A549 (cell line): ENCODE results near the gene EIF4A2. TPM values are rescaled to one million over a fixed set of nuclear protein-coding genes. Genes with fewer than 3 reads are reported as not detected.
A peak's percentile ranks its signal among the peaks of the same experiment; 100 is the strongest.

Source experiments
- ATAC-seq, 2 experiments: fragments of 200-7000 bp in 1 of 2; fragments of >200 bp in 1 of 2; cut with Nextera tagmentation in 1 of 2; cut with Tn5 transposase in 1 of 2; 3 replicates each; pipeline versions ENCODE4 v1.8.0 to v1.9.1; 2018 to 2020; ENCODE audit warnings: mild to moderate bottlenecking in 1 of 2, moderate library complexity in 1 of 2
- CTCF ChIA-PET: fragments of 300-600 bp; sonication (Branson Sonifier 250); formaldehyde crosslinking; extraction: SDS; loops from one replicate; lab custom pipeline; 2021; ENCODE audit warnings: antibody characterized with exemption, inconsistent platforms; lab: Yijun Ruan, JAX
- POLR2A ChIA-PET: fragments of 350-600 bp; formaldehyde crosslinking; extraction: SDS; loops from one replicate; lab custom pipeline; 2021; ENCODE audit warnings: antibody characterized with exemption, inconsistent platforms; lab: Yijun Ruan, JAX
- DNase-seq, 2 experiments: peaks; one replicate each; pipeline versions ENCODE4 v3.0.0 to v3.0.0-alpha.2; 2011 to 2016; ENCODE audit warnings: low read depth in 1 of 2, low spot score in 1 of 2
- FAIRE-seq: peaks from 2 replicates; lab custom pipeline; 2011; peaks lifted over from hg19 to GRCh38; lab: Jason Lieb, UNC
- H3K27ac ChIP-seq, 2 experiments: fragments of >200 bp; sonication (Bioruptor Twin); formaldehyde crosslinking; 3 replicates each; pipeline ENCODE4 v1.5.1; 2016 to 2017
- H3K4me1 ChIP-seq: fragments of >200 bp; sonication (Bioruptor Twin); formaldehyde crosslinking; 3 replicates; pipeline ENCODE4 v1.6.1; 2016
- H3K4me2 ChIP-seq: fragments of >200 bp; sonication (Bioruptor Twin); formaldehyde crosslinking; 3 replicates; pipeline ENCODE4 v1.6.1; 2016
- H3K4me3 ChIP-seq: fragments of >200 bp; sonication (Bioruptor Twin); formaldehyde crosslinking; 3 replicates; pipeline ENCODE4 v1.5.1; 2016
- H3K9me3 ChIP-seq: fragments of >200 bp; sonication (Bioruptor Twin); formaldehyde crosslinking; 3 replicates; pipeline ENCODE4 v1.6.1; 2016
- BCL3 ChIP-seq: fragments of >200 bp; sonication (Bioruptor Twin); formaldehyde crosslinking; IDR thresholded peaks from 3 replicates; pipeline ENCODE4 v1.6.1; 2016
- BHLHE40 ChIP-seq: IDR thresholded peaks from 2 replicates; pipeline ENCODE4 v1.6.1; 2012; ENCODE audit warnings: low read depth, low read length, inconsistent platforms
- CBX2 ChIP-seq: fragments of 200-600 bp; sonication (generic); IDR thresholded peaks from 2 replicates; pipeline ENCODE4 v1.6.1; 2016; ENCODE audit warnings: low read depth, mild to moderate bottlenecking, borderline replicate concordance
- CBX8 ChIP-seq: fragments of 200-600 bp; sonication (generic); IDR thresholded peaks from 2 replicates; pipeline ENCODE4 v1.6.1; 2016
- CEBPB ChIP-seq, 2 experiments: fragments of >200 bp in 1 of 2; sonication (Bioruptor Twin) in 1 of 2; formaldehyde crosslinking in 1 of 2; IDR thresholded peaks; 2 replicates each; pipeline ENCODE4 v1.6.1; 2012 to 2016
- CHD4 ChIP-seq: fragments of 200-600 bp; sonication (generic); IDR thresholded peaks from 2 replicates; pipeline ENCODE4 v1.6.1; 2016; ENCODE audit warnings: antibody characterized with exemption, mild to moderate bottlenecking, borderline replicate concordance
- CTCF ChIP-seq: fragments of >200 bp; sonication (Bioruptor Twin); formaldehyde crosslinking; IDR thresholded peaks from 3 replicates; pipeline ENCODE4 v1.5.1; 2016
- EHF ChIP-seq: fragments of 250-450 bp; sonication (Bioruptor Pico); IDR thresholded peaks from 2 replicates; pipeline ENCODE4 v1.5.0; 2020; ENCODE audit warnings: mild to moderate bottlenecking
- EHMT2 ChIP-seq: fragments of 200-600 bp; sonication (generic); IDR thresholded peaks from 2 replicates; pipeline ENCODE4 v1.6.1; 2016; ENCODE audit warnings: antibody characterized with exemption, low read depth, mild to moderate bottlenecking, moderate library complexity
- EP300 ChIP-seq, 2 experiments: fragments of >200 bp; sonication (Bioruptor Twin); formaldehyde crosslinking; IDR thresholded peaks; 2 replicates in 1 of 2; 3 replicates in 1 of 2; pipeline ENCODE4 v1.6.1; 2016 to 2017
- FOXS1 ChIP-seq: fragments of 250-450 bp; sonication (Bioruptor Pico); IDR thresholded peaks from 2 replicates; pipeline ENCODE4 v1.5.0; 2020; ENCODE audit warnings: mild to moderate bottlenecking, moderate library complexity
- HDAC2 ChIP-seq: fragments of 200-600 bp; sonication (generic); IDR thresholded peaks from 2 replicates; pipeline ENCODE4 v1.6.1; 2016
- HES2 ChIP-seq: fragments of >200 bp; sonication (Bioruptor Twin); formaldehyde crosslinking; IDR thresholded peaks from 2 replicates; pipeline ENCODE4 v1.6.1; 2016
- HMGXB4 ChIP-seq: fragments of 250-450 bp; sonication (Bioruptor Pico); IDR thresholded peaks from 2 replicates; pipeline ENCODE4 v1.5.0; 2021; ENCODE audit warnings: mild to moderate bottlenecking, moderate library complexity, borderline replicate concordance
- HOXA7 ChIP-seq: fragments of 250-450 bp; sonication (Bioruptor Pico); IDR thresholded peaks from 2 replicates; pipeline ENCODE4 v1.5.0; 2020; ENCODE audit warnings: mild to moderate bottlenecking, moderate library complexity
- HOXB5 ChIP-seq: fragments of 250-450 bp; sonication (Bioruptor Pico); IDR thresholded peaks from 2 replicates; pipeline ENCODE4 v1.5.0; 2020; ENCODE audit warnings: mild to moderate bottlenecking, moderate library complexity
- KDM1A ChIP-seq: fragments of 200-600 bp; sonication (generic); IDR thresholded peaks from 2 replicates; pipeline ENCODE4 v1.6.1; 2016; ENCODE audit warnings: low read depth, mild to moderate bottlenecking
- KDM5A ChIP-seq: fragments of 200-600 bp; sonication (generic); IDR thresholded peaks from 2 replicates; pipeline ENCODE4 v1.6.1; 2016; ENCODE audit warnings: antibody characterized with exemption, mild to moderate bottlenecking
- MAFK ChIP-seq: fragments of 450-650 bp; IDR thresholded peaks from 2 replicates; pipeline ENCODE4 v1.6.1; 2014; ENCODE audit not compliant: partially characterized antibody
- MAX ChIP-seq: IDR thresholded peaks from 2 replicates; pipeline ENCODE4 v1.6.1; 2012
- MAZ ChIP-seq: fragments of 150-350 bp; IDR thresholded peaks from 2 replicates; pipeline ENCODE4 v1.6.1; 2014; ENCODE audit warnings: antibody characterized with exemption, low read depth, low read length, borderline replicate concordance
- MYC ChIP-seq: IDR thresholded peaks from 2 replicates; pipeline ENCODE4 v1.6.1; 2012; ENCODE audit warnings: mild to moderate bottlenecking, inconsistent platforms, low read length, improper control_type of control experiment, borderline replicate concordance
- NFE2L2 ChIP-seq: fragments of 150-350 bp; conservative IDR thresholded peaks from 2 replicates; pipeline ENCODE4 v1.6.1; 2014; ENCODE audit warnings: low read length
- POLR2A ChIP-seq: IDR thresholded peaks from 2 replicates; pipeline ENCODE4 v1.6.1; 2012; ENCODE audit warnings: mild to moderate bottlenecking, low read length
- POLR2AphosphoS2 ChIP-seq: conservative IDR thresholded peaks from 2 replicates; pipeline ENCODE4 v1.6.1; 2012; ENCODE audit warnings: low read length, improper control_type of control experiment, inconsistent platforms
- RARB ChIP-seq: fragments of 250-450 bp; sonication (Bioruptor Pico); IDR thresholded peaks from 2 replicates; pipeline ENCODE4 v1.8.0; 2021; ENCODE audit warnings: mild to moderate bottlenecking, moderate library complexity
- RFX5 ChIP-seq: fragments of 450-650 bp; IDR thresholded peaks from 2 replicates; pipeline ENCODE4 v1.7.1; 2014; ENCODE audit warnings: antibody characterized with exemption, mild to moderate bottlenecking, moderate library complexity
- RNF2 ChIP-seq: fragments of 200-600 bp; sonication (generic); IDR thresholded peaks from 2 replicates; pipeline ENCODE4 v1.6.1; 2016; ENCODE audit warnings: low read depth, mild to moderate bottlenecking, antibody characterized with exemption, moderate library complexity, borderline replicate concordance
- TFCP2L1 ChIP-seq: fragments of 250-450 bp; sonication (Bioruptor Pico); IDR thresholded peaks from 2 replicates; pipeline ENCODE4 v1.5.0; 2021; ENCODE audit warnings: mild to moderate bottlenecking
- USF2 ChIP-seq: fragments of 450-650 bp; IDR thresholded peaks from 2 replicates; pipeline ENCODE4 v1.6.1; 2014; ENCODE audit warnings: antibody characterized with exemption
- ZSCAN20 ChIP-seq: fragments of 250-450 bp; sonication (Bioruptor Pico); IDR thresholded peaks from 2 replicates; pipeline ENCODE4 v1.8.0; 2022; ENCODE audit warnings: mild to moderate bottlenecking, moderate library complexity
- WGBS: methylation state at CpG from one replicate; pipeline ENCODE4 v1.1.6; 2017; ENCODE audit errors: missing lambda C conversion rate; 5-methylcytosine and 5-hydroxymethylcytosine counted together
- polyA minus RNA-seq: library from RNA; depleted of rRNA, polyadenylated mRNA; stranded (reverse); fragments of >200 nt; gene quantifications from 2 replicates; pipeline ENCODE4 v1.2.3, GENCODE V29; 2011; rRNA and poly(A)+ RNA removed
- polyA plus RNA-seq, 4 experiments: library from polyadenylated mRNA; depleted of rRNA in 3 of 4; stranded (reverse); fragments of >200 nt; fragmentation: RNase III in 1 of 4; extraction: RNeasy Plus Mini Kit Qiagen cat#74134 plus additional on column Dnase treatment in 1 of 4; gene quantifications; 2 replicates in 3 of 4; 3 replicates in 1 of 4; pipeline ENCODE4 v1.2.3, GENCODE V29; 2011 to 2017

EIF4A2 gene
- polyA plus RNA-seq (2011; rRNA removed) = 337 and 493 TPM in 2 replicates
- 77.2 and 104 TPM in 2 replicates for polyA plus RNA-seq (2012; cell fraction: cytosol; rRNA removed)
- 94.0 and 159 TPM in 2 replicates for polyA plus RNA-seq (2012; cell fraction: nucleus; rRNA removed)
- 172 to 194 TPM (median 184 TPM) in 3 replicates for polyA plus RNA-seq (2017; fragmentation: RNase III; extraction: RNeasy Plus Mini Kit Qiagen cat#74134 plus additional on column Dnase treatment)
- polyA minus RNA-seq = 163 and 178 TPM in 2 replicates

- WGBS = under 1% methylated on average over 45 of the region's 60 CpGs
- no peak for FAIRE-seq
- CTCF ChIA-PET = interaction anchor here (1.0 to 2.1 kb wide), 3 partner anchors 60 to 840 kb away, joined by 5 to 7 read pairs (median 6); no protein-coding TSS in a partner anchor
- no peak for TF ChIP-seq CTCF
- TF ChIP-seq MYC = no peak
- no peak for TF ChIP-seq MAFK
- TF ChIP-seq EHMT2 = no peak
- TF ChIP-seq EHF (CRISPR knock-in tag) = no peak
- no peak for TF ChIP-seq KDM1A
- peak; percentile 96 for TF ChIP-seq POLR2A
- no peak for TF ChIP-seq TFCP2L1
- TF ChIP-seq BCL3 = peak; percentile 95; the same call in 2 of the 3 replicates
- TF ChIP-seq MAZ = no peak
- TF ChIP-seq HDAC2 = no peak
- no peak for TF ChIP-seq EP300 (IDR thresholded peaks at IDR 0.05)
- peak; percentile 52; the same call in 1 of the 2 replicates for TF ChIP-seq HMGXB4 (CRISPR knock-in tag)
- TF ChIP-seq POLR2AphosphoS2 = no peak
- TF ChIP-seq NFE2L2 = no peak
- no peak for TF ChIP-seq HES2
- no peak for TF ChIP-seq USF2
- TF ChIP-seq CHD4 = no peak
- TF ChIP-seq RNF2 = no peak
- TF ChIP-seq HOXB5 (CRISPR knock-in tag) = no peak
- TF ChIP-seq CBX8 = no peak
- TF ChIP-seq MAX = peak; percentile 72; the same call in 1 of the 2 replicates
- TF ChIP-seq BHLHE40 = no peak
- no peak; the same call in 1 of the 2 replicates for TF ChIP-seq RARB
- TF ChIP-seq RFX5 = no peak
- TF ChIP-seq CEBPB (IDR thresholded peaks at IDR 0.05) = no peak
- no peak for TF ChIP-seq CBX2
- no peak for TF ChIP-seq ZSCAN20
- TF ChIP-seq FOXS1 (CRISPR knock-in tag) = no peak
- no peak for TF ChIP-seq KDM5A
- TF ChIP-seq HOXA7 (CRISPR knock-in tag) = no peak
These were observed at the start of gene EIF4A2 for GRCh38 chr3:186783058-186783730. TSS of gene EIF4A2 (plus strand) at chr3:186783577. CDS start at chr3:186783611, 34 bp downstream.

More at GRCh38 chr3:186783058-186783730, at the start of gene EIF4A2:
- peak; percentile 83 to 84 for ATAC-seq
- H3K4me3 ChIP-seq = peak within 1 kb of the TSS; percentile 94
- peaks cover 27% of the 10 kb centered on the region for H3K4me1 ChIP-seq
- H3K9me3 ChIP-seq = no peaks in the 10 kb centered on the region
- peak within 1 kb of the TSS; percentile 99 for H3K4me2 ChIP-seq
- DNase-seq = peak; percentile 71 to 89
- POLR2A ChIA-PET = interaction anchor here (0.8 to 2.5 kb wide), 16 partner anchors 10 to 213 kb away, joined by 3 to 24 read pairs (median 4); partner anchors contain the start of gene DNAJB11
- H3K27ac ChIP-seq = peak within 1 kb of the TSS; percentile 96 to 100
